ENCODE data around the gene PLVAP. TPM values are rescaled to one million over a fixed set of nuclear protein-coding genes. Genes with fewer than 3 reads are reported as not detected.

The PLVAP gene
- total RNA-seq, 1 experiment from 2014 or later, result not detected

DNA sequence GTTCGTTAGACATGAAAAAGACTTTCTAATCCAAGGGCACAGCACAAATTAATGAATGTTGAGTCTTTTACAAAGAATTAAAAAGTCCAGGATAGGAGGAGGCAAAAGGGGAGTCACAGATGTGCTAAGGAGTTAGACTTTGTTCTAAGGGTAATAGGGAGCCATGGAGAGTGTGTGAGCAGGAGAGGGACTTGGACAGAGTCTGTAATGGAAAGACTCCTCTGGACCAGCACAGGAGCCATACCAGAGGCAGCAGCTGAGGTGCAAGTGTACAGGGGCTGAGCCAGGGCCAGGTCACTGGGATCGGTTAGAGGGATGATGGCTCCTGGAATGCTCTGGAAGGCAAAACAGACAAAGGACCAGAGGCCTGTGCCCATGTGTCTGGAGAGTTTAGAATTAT is 29.3 kb downstream of the PLVAP start:
- H3K27me3 Mint-ChIP-seq (ENCODE audit: low read depth), result peaks cover 3% of the 10 kb centered on the region; the same call in 1 of the 2 replicates
- POLR2A ChIA-PET, result interaction anchor here (0.9 kb wide), 1 partner anchor 45 kb away, joined by 3 read pairs; no protein-coding TSS in a partner anchor
- CTCF ChIA-PET, result interaction anchor here (2.2 to 4.4 kb wide), 3 partner anchors 14 to 42 kb away, joined by 17 to 21 read pairs (median 19); partner anchors contain the start of gene ANO8
- H3K4me1 Mint-ChIP-seq, result peaks cover 18% of the 10 kb centered on the region
- no peak overlapping the region for H3K4me3 Mint-ChIP-seq
- H3K9me3 Mint-ChIP-seq, result no peaks in the 10 kb centered on the region
- peaks cover 4% of the 10 kb centered on the region; the same call in 1 of the 2 replicates for H3K36me3 Mint-ChIP-seq
- DNase-seq (ENCODE audit: low spot score) (no peak), ATAC-seq (no peak)
- TF ChIP-seq ETV6 (CRISPR knock-in tag; IDR thresholded peaks at IDR 0.05) (no peak), KAT7 (CRISPR knock-in tag; IDR thresholded peaks at IDR 0.05; ENCODE audit: borderline replicate concordance) (no peak), ATF6 (CRISPR knock-in tag; IDR thresholded peaks at IDR 0.05) (no peak), RORB (CRISPR knock-in tag; IDR thresholded peaks at IDR 0.05) (no peak), TEAD4 (CRISPR knock-in tag; IDR thresholded peaks at IDR 0.05) (no peak), NFE2L1 (CRISPR knock-in tag; IDR thresholded peaks at IDR 0.05) (no peak), ZNF671 (CRISPR knock-in tag; IDR thresholded peaks at IDR 0.05) (no peak), RELA (CRISPR knock-in tag; IDR thresholded peaks at IDR 0.05; ENCODE audit: borderline replicate concordance) (no peak), JUN (CRISPR knock-in tag; IDR thresholded peaks at IDR 0.05) (no peak), MYBL2 (CRISPR knock-in tag; IDR thresholded peaks at IDR 0.05) (no peak), TEAD1 (CRISPR knock-in tag; IDR thresholded peaks at IDR 0.05) (no peak), GRHL2 (CRISPR knock-in tag; IDR thresholded peaks at IDR 0.05; ENCODE audit: insufficient replicate concordance, severe bottlenecking) (no peak), E2F5 (CRISPR knock-in tag; IDR thresholded peaks at IDR 0.05) (no peak)
- TF ChIP-seq, protein P1, sequence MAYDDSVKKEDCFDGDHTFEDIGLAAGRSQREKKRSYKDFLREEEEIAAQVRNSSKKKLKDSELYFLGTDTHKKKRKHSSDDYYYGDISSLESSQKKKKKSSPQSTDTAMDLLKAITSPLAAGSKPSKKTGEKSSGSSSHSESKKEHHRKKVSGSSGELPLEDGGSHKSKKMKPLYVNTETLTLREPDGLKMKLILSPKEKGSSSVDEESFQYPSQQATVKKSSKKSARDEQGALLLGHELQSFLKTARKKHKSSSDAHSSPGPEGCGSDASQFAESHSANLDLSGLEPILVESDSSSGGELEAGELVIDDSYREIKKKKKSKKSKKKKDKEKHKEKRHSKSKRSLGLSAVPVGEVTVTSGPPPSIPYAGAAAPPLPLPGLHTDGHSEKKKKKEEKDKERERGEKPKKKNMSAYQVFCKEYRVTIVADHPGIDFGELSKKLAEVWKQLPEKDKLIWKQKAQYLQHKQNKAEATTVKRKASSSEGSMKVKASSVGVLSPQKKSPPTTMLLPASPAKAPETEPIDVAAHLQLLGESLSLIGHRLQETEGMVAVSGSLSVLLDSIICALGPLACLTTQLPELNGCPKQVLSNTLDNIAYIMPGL (CRISPR knock-in tag; IDR thresholded peaks at IDR 0.05), result no peak
- TF ChIP-seq, protein P2, sequence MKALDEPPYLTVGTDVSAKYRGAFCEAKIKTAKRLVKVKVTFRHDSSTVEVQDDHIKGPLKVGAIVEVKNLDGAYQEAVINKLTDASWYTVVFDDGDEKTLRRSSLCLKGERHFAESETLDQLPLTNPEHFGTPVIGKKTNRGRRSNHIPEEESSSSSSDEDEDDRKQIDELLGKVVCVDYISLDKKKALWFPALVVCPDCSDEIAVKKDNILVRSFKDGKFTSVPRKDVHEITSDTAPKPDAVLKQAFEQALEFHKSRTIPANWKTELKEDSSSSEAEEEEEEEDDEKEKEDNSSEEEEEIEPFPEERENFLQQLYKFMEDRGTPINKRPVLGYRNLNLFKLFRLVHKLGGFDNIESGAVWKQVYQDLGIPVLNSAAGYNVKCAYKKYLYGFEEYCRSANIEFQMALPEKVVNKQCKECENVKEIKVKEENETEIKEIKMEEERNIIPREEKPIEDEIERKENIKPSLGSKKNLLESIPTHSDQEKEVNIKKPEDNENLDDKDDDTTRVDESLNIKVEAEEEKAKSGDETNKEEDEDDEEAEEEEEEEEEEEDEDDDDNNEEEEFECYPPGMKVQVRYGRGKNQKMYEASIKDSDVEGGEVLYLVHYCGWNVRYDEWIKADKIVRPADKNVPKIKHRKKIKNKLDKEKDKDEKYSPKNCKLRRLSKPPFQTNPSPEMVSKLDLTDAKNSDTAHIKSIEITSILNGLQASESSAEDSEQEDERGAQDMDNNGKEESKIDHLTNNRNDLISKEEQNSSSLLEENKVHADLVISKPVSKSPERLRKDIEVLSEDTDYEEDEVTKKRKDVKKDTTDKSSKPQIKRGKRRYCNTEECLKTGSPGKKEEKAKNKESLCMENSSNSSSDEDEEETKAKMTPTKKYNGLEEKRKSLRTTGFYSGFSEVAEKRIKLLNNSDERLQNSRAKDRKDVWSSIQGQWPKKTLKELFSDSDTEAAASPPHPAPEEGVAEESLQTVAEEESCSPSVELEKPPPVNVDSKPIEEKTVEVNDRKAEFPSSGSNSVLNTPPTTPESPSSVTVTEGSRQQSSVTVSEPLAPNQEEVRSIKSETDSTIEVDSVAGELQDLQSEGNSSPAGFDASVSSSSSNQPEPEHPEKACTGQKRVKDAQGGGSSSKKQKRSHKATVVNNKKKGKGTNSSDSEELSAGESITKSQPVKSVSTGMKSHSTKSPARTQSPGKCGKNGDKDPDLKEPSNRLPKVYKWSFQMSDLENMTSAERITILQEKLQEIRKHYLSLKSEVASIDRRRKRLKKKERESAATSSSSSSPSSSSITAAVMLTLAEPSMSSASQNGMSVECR (CRISPR knock-in tag; IDR thresholded peaks at IDR 0.05; ENCODE audit: borderline replicate concordance), result no peak
- H3K27ac Mint-ChIP-seq, result peak overlapping the region; percentile 8; the same call in 1 of the 2 replicates

DNA sequence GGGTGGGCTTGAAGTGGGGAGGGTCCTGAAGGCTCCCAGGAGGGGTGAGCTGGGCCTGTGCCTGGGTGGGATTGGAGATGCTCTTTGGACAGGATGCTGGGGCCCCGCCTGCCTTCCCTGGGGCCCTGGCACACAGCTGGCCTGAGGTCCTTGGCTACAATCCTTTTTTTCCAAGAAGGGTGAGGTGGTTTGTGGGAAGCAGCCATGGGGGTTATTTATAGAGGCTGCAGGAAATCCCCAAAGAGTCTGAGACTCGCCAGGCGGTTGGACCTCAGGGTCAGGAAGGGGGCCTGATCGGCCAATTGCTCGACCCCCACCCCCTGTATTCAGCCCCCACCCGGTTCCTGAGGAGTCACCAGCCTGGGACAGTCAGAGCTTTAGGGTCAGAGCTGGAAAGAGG is 29.8 kb downstream of the PLVAP start:
- H3K36me3 Mint-ChIP-seq, result peaks cover 9% of the 10 kb centered on the region
- H3K9me3 Mint-ChIP-seq, result no peaks in the 10 kb centered on the region
- peaks cover 3% of the 10 kb centered on the region; the same call in 1 of the 2 replicates for H3K27me3 Mint-ChIP-seq (ENCODE audit: low read depth)
- DNase-seq (ENCODE audit: low spot score) (no peak), ATAC-seq (no peak)
- ChIA-PET POLR2A (no interaction called here), CTCF (interaction anchor here (0.6 to 4.4 kb wide), 4 partner anchors 14 to 43 kb away, joined by 3 to 21 read pairs (median 18); partner anchors contain the start of gene ANO8)
- peaks cover 18% of the 10 kb centered on the region for H3K4me1 Mint-ChIP-seq
- H3K4me3 Mint-ChIP-seq, result no peak overlapping the region
- no peak overlapping the region for H3K27ac Mint-ChIP-seq
- TF ChIP-seq ZBTB43 (CRISPR knock-in tag; IDR thresholded peaks at IDR 0.05) (no peak), ZNF281 (CRISPR knock-in tag; IDR thresholded peaks at IDR 0.05) (no peak), GTF2I (CRISPR knock-in tag; conservative IDR thresholded peaks at IDR 0.05) (no peak), NFYB (CRISPR knock-in tag; conservative IDR thresholded peaks at IDR 0.05; ENCODE audit: low read depth) (no peak), ATF6 (CRISPR knock-in tag; IDR thresholded peaks at IDR 0.05) (no peak), JAZF1 (CRISPR knock-in tag; IDR thresholded peaks at IDR 0.05) (no peak), FOXK1 (CRISPR knock-in tag; IDR thresholded peaks at IDR 0.05) (no peak)
